Measurements from ENCODE around the gene SNAP25.

Gene SNAP25

DNA sequence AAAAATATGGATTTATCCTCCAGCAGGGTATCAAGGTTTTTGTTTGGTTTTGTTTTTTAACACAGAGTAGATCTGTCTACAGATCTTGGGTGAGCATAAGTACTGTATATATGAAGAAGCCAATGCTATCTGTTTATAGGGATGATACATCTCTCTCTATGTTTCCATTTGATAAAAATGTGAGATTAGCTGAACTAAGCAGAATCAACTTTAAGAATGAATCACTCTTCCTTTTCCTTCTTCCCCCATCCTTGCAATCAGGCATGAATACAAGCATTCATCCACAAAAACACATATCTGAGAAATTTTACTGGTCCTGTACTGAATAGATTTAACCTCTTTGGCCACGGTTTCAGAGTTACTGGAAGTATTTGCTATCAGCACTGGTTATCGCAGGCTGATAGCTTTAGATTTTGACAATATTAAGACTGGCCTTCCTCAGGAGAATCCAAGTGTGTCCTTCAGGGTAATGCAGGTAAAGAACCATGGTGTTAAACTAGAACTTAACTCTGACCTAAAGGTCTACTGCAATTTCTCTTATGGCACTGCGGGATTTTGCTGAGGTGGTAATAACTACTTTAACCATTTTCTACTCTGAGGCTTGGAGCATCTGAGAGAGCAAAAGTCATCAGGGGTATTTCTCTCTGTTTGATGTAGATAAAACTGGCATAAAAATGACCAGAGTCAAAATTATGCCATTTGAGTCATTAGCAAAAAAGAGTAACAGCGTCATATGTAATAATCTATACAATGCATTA is 1.5 kb downstream of the SNAP25 start:
- DNase-seq: no peak
- Histone ChIP-seq H3K9me2 (replicated peaks; ENCODE audit: insufficient read depth, low read length) (no peaks in the 10 kb centered on the region), H3K4me1 (ENCODE audit: low read length) (no peaks in the 10 kb centered on the region), H3K4me3 (ENCODE audit: low read length) (no peak overlapping the region), H3K9ac (ENCODE audit: low read length) (no peak overlapping the region), H2AFZ (ENCODE audit: low read length) (no peak overlapping the region), H3F3A (ENCODE audit: insufficient read depth, low read length) (no peaks in the 10 kb centered on the region), H3K79me2 (ENCODE audit: low read length) (no peaks in the 10 kb centered on the region), H3K27ac (ENCODE audit: low read length) (no peak overlapping the region), H3K27me3 (replicated peaks; ENCODE audit: insufficient read depth, low read length) (no peaks in the 10 kb centered on the region), H3K9me3 (replicated peaks; ENCODE audit: insufficient read depth, low read length) (no peaks in the 10 kb centered on the region), H3K4me2 (ENCODE audit: low read depth, low read length) (no peak overlapping the region), H4K20me1 (ENCODE audit: insufficient read depth, low read length) (no peaks in the 10 kb centered on the region), H3K36me3 (replicated peaks; ENCODE audit: insufficient read depth, low read length) (no peaks in the 10 kb centered on the region)
- TF ChIP-seq EZH2 (optimal IDR thresholded peaks at IDR 0.05; ENCODE audit: low read depth, low read length) (no peak), EZH2phosphoT487 (IDR thresholded peaks at IDR 0.05; ENCODE audit: low read length) (no peak)
- TF ChIP-seq, protein P1, sequence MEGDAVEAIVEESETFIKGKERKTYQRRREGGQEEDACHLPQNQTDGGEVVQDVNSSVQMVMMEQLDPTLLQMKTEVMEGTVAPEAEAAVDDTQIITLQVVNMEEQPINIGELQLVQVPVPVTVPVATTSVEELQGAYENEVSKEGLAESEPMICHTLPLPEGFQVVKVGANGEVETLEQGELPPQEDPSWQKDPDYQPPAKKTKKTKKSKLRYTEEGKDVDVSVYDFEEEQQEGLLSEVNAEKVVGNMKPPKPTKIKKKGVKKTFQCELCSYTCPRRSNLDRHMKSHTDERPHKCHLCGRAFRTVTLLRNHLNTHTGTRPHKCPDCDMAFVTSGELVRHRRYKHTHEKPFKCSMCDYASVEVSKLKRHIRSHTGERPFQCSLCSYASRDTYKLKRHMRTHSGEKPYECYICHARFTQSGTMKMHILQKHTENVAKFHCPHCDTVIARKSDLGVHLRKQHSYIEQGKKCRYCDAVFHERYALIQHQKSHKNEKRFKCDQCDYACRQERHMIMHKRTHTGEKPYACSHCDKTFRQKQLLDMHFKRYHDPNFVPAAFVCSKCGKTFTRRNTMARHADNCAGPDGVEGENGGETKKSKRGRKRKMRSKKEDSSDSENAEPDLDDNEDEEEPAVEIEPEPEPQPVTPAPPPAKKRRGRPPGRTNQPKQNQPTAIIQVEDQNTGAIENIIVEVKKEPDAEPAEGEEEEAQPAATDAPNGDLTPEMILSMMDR (IDR thresholded peaks at IDR 0.05; ENCODE audit: low read length): no peak

- H3K9ac ChIP-seq (ENCODE audit: low read length): no peak overlapping the region
- TF ChIP-seq EZH2phosphoT487 (IDR thresholded peaks at IDR 0.05; ENCODE audit: low read length) (no peak), EZH2 (optimal IDR thresholded peaks at IDR 0.05; ENCODE audit: low read depth, low read length) (no peak)
- TF ChIP-seq, protein P1 (IDR thresholded peaks at IDR 0.05; ENCODE audit: low read length): no peak
- H3K79me2 ChIP-seq (ENCODE audit: low read length): no peaks in the 10 kb centered on the region
- no peaks in the 10 kb centered on the region for H3K9me3 ChIP-seq (replicated peaks; ENCODE audit: insufficient read depth, low read length)
- no peaks in the 10 kb centered on the region for H3K4me1 ChIP-seq (ENCODE audit: low read length)
- H4K20me1 ChIP-seq (ENCODE audit: insufficient read depth, low read length): no peaks in the 10 kb centered on the region
- no peak overlapping the region for H3K27ac ChIP-seq (ENCODE audit: low read length)
- no peak overlapping the region for H2AFZ ChIP-seq (ENCODE audit: low read length)
- H3K27me3 ChIP-seq (replicated peaks; ENCODE audit: insufficient read depth, low read length): no peaks in the 10 kb centered on the region
- no peak overlapping the region for H3K4me2 ChIP-seq (ENCODE audit: low read depth, low read length)
- no peaks in the 10 kb centered on the region for H3K36me3 ChIP-seq (replicated peaks; ENCODE audit: insufficient read depth, low read length)
- no peaks in the 10 kb centered on the region for H3F3A ChIP-seq (ENCODE audit: insufficient read depth, low read length)
- DNase-seq: no peak
- H3K4me3 ChIP-seq (ENCODE audit: low read length): no peak overlapping the region
- no peaks in the 10 kb centered on the region for H3K9me2 ChIP-seq (replicated peaks; ENCODE audit: insufficient read depth, low read length)
Observed at GRCh38 chr20:10221021-10221420, 2.4 kb downstream of the SNAP25 start.

DNA sequence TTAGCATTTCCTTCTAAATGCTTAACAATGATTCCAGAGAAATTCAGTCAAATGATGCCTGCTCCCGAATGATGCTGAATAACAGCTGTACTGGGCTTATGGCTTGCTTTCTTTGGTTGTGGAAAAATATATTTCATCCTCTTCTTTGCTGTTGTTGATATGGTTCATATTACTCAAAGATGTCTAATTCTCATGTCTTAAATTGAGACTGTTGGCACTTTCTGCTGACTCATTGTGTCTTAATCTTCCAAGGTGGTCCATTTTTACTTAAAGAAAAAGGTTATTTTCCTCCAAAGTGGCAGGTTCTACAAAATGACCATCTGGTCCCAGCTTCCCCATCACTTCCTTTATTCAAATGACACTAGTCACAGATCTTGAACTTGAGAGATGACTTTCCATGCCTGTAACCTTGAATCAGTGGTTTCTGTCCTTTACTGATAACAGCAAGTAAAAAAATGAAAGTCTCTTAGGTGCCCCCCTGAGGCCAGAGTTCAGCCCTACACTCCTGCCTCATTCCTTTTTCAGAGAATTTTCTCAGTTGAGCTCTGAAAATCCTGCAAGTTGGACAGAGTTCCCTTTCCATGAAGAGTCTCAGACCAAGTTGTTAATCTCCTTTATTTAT is 6.9 kb downstream of the SNAP25 start:
- H3K27ac ChIP-seq (ENCODE audit: low read length): no peak overlapping the region

More for the DNA sequence above, 6.9 kb downstream of the SNAP25 start:
- no peak overlapping the region for H2AFZ ChIP-seq (ENCODE audit: low read length)
- H3K9me2 ChIP-seq (replicated peaks; ENCODE audit: insufficient read depth, low read length): no peaks in the 10 kb centered on the region
- H4K20me1 ChIP-seq (ENCODE audit: insufficient read depth, low read length): no peaks in the 10 kb centered on the region
- H3K4me3 ChIP-seq (ENCODE audit: low read length): no peak overlapping the region
- no peaks in the 10 kb centered on the region for H3K4me1 ChIP-seq (ENCODE audit: low read length)
- no peak overlapping the region for H3K4me2 ChIP-seq (ENCODE audit: low read depth, low read length)
- H3K36me3 ChIP-seq (replicated peaks; ENCODE audit: insufficient read depth, low read length): no peaks in the 10 kb centered on the region
- H3K27me3 ChIP-seq (replicated peaks; ENCODE audit: insufficient read depth, low read length): no peaks in the 10 kb centered on the region
- peak; percentile 53 for DNase-seq
- no peak overlapping the region for H3K9ac ChIP-seq (ENCODE audit: low read length)
- TF ChIP-seq, protein P1 (IDR thresholded peaks at IDR 0.05; ENCODE audit: low read length): peak; percentile 48
- no peak for TF ChIP-seq EZH2 (optimal IDR thresholded peaks at IDR 0.05; ENCODE audit: low read depth, low read length)
- no peaks in the 10 kb centered on the region for H3K79me2 ChIP-seq (ENCODE audit: low read length)
- no peaks in the 10 kb centered on the region for H3K9me3 ChIP-seq (replicated peaks; ENCODE audit: insufficient read depth, low read length)
- H3F3A ChIP-seq (ENCODE audit: insufficient read depth, low read length): no peaks in the 10 kb centered on the region
